EL (cell line): ENCODE results near the gene CFAP20DC.
A peak's percentile ranks its signal among the peaks of the same experiment; 100 is the strongest.

Source experiments
- DNase-seq: peaks from one replicate; pipeline ENCODE4 v3.0.0-alpha.2; 2016

Gene CFAP20DC

GRCh38 chr3:58798312-58798711 is 251.5 kb downstream of the CFAP20DC start:
- DNase-seq, result no peak

DNA sequence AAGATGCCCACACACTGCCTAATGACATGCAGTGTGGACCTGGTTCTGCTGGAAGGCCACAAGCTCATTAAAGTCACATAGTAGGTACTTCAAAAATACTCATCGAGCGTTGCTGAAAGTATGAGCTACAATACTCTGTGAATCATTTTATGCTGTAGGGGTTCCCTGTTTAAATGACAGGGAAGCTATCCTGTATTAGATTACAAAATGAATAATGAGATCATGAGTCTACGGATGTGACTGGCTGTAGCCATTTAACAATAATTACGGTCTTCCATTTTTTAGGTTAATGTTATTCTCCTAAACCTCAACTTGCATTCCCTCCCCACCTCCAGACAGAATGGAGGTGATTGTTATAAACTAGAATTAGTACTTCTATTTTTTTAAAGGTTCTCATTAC is 255.1 kb downstream of the CFAP20DC start:
- no peak for DNase-seq

DNA sequence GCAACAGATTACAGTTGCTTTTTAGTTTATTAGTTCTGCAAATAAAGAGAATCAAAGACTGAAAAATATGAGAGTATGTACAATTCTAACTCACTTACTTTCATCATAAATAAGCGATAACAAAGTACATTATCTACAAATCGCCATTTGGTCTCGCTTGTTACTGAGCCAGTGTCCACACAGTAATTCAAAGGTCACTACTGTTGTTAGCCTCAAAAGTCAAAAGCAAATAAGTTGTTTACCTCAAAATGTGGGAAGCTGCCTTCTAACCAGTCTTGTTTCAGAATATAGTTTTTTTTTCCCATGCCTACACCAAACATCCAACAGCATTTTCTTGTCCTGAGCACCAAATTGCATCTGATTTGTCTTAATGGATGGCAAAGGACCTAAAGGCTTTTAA is 255.9 kb downstream of the CFAP20DC start:
- no peak for DNase-seq

DNA sequence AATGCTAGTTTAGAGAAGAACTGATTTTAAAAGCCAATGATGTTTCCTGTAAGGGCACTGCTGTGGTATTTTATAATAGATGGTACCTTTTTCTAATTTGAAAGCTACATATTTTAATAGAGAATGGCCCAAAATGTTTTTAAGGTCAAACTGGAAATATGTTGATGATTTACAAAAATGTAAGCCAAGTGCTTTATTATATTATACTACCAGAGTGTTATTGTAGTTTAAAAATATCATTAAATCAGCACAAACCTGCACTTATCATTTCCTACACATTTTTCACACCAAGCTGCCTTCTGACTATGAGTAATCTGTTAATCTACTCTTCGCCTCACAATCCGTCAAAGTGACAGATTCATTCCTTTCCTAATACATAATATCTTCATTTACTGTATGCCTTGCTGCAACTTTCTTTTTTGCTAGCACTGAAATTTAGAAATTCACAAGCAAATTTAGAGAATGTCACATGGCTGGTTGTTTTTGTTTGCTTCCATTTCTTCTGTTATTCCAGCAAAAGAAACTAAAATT is 256.8 kb downstream of the CFAP20DC start:
- peak; percentile 33 for DNase-seq

- DNase-seq, result no peak
Measured at GRCh38 chr3:58789385-58789784, 260.4 kb downstream of the CFAP20DC start.

DNA sequence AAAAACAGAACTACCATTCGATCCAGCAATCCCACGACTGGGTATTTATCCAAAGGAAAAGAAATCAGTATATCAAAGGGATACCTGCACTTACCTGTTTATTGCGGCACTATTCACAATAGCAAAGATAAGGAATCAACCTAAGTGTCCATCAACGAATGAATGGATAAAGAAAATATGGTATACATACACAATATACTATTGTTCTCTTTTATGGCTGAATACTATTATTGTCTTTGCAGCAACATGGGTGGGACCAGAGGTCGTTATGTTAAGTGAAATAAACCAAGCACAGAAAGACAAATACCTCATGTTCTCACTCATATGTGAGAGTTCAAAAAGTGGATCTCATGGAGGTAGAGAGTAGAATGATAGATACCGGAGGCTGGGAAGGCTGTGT is 264.9 kb downstream of the CFAP20DC start:
- no peak for DNase-seq

GRCh38 chr3:58784425-58784824 is 265.4 kb downstream of the CFAP20DC start:
- DNase-seq, result no peak

DNA sequence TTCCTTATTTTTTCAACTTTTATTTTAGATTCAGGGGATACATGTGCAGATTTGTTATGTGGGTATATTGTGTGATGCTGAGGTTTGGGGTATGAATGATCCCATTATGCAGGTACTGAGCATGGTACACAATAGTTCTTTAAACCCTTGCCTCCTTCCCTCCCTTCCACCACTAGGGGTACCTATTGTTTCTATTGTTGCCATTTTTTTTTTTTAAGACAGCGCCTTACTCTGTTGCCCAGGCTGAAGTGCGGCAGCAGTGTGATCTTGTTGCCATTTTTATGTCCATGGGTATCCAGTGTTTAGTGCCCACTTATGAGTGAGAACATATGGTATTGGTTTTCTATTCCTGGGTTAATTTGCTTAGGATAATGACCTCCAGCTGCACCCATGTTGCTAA is 266.0 kb downstream of the CFAP20DC start:
- no peak for DNase-seq

DNA sequence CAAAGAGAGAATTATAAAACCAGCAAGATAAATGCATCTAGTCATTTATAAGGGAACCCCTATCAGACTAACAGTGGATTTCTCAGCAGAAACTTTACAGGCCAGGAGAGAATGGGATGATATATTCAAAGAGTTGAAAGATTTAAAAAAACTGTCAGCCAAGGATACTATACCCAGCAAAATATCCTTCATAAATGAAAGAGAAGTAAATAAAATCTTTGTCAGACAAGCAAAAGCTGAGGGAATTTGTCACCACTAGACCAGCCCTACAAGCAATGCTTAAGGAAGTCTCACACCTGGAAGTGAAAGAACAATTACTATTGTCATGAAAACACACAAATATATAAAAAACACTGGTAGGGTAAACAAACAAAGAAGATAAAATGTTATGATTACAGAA is 269.9 kb downstream of the CFAP20DC start:
- DNase-seq, result no peak

DNA sequence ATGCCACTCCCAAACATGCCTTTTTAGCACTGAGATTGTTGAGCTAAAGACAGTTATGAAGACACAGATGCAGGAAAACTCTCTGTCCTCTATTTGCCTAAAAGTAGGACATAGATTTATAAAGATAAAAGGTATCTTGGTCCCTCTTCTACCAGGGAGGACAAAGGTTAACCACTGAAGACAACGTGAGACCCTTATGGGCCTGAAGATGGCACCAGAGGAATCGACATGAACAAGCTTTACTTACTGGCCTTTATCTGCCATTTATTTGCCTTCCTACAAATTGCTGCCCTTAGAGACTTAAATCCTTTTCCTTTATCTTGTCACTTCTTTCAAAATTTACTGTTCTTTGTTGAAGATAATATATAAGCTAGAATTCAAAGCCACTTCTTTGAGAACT is 273.6 kb downstream of the CFAP20DC start:
- DNase-seq, result no peak

DNA sequence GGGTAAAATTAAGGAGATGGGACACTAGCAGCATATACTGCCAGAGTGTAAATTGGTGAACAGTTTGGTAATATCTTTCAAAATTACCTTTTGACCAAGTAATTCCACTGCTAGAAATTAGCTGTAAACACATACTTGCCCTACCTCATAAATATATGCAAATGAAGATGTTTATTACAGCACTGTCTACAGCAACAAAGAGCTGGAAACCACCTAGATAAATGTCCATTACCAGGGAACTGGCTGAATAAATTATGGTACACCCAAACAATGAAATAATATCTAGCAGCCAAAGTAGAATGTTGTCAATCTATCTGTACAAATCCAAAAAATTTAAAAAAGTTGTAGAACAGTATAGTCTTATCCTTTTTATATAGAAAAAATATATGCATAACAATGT is 277.4 kb downstream of the CFAP20DC start:
- DNase-seq, result no peak

- DNase-seq, result no peak
Measured at GRCh38 chr3:58769065-58769464, 280.8 kb downstream of the CFAP20DC start.

GRCh38 chr3:58766587-58767282 is 283.1 kb downstream of the CFAP20DC start:
- DNase-seq, result no peak

- DNase-seq, result no peak
Measured at GRCh38 chr3:58755150-58755549, 294.7 kb downstream of the CFAP20DC start.

DNA sequence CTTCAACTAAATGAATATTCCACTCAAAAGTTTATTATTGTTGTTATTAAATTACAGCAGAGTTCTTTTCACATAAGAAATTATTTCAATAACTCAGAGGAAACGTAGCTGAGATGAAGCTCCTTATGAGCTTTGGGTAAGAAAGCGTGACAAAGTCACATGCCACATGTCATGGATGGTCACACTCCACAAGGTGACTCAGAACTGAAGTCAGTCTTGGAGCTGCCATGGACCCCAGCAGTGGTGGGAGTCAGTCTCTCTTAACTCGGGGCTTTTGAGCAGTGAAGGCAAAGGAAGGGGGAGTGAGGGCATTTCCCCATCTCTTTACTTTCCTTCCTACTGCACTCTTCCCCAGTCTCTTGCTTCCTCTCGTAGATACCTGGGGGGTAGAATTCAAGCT is 295.8 kb downstream of the CFAP20DC start:
- DNase-seq, result no peak

DNA sequence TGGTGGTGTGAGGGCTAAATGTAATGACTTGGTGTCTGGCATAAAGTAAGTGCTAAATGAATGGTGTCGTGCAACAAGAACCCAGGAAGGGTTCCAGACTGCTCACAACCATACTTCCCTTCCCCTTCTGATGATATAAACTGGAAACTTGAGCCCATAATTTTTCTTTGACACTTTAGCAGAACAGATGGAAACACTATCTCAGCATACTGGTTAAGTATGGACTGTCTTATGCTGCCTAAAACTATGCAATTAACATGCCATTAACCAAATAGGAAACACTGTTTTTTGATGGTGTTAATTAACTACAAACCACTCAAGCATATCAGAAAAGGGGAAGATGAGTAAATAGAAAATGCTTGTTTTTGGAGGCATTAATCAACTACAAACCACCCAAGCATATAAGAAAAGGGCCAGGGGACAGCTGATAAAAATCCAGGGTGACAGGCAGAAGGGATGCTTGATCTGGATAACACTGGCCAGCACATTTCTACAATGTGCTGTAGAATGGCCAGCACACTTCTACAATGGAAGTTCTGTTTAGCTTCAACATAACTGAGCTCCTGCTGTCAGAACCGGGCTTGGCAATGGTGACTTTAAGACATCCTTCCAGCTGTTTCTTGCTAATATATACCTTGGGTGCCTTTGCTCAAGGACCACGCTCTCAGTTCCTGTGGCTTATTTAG is 297.8 kb downstream of the CFAP20DC start:
- DNase-seq, result no peak

GRCh38 chr3:58751235-58751634 is 298.6 kb downstream of the CFAP20DC start:
- DNase-seq, result no peak

DNA sequence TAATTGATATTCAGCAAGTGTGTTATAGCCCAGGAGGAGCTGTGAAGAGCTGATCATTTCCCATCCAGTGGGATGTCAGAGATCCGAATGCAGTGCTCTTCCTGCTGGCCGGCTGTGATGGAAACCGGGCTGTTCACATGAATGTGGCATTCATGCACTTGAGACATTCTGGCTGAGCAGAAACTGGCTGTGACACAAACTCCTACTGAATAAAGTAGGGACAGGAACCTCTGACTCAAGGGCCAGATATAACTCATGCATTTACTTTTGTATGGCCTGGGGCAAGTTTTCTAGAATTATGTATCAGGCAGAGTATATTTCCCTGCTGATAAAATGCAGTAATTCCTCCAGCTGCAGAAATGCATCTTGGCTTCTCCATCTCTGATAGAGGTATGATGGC is 299.9 kb downstream of the CFAP20DC start:
- DNase-seq, result no peak

DNA sequence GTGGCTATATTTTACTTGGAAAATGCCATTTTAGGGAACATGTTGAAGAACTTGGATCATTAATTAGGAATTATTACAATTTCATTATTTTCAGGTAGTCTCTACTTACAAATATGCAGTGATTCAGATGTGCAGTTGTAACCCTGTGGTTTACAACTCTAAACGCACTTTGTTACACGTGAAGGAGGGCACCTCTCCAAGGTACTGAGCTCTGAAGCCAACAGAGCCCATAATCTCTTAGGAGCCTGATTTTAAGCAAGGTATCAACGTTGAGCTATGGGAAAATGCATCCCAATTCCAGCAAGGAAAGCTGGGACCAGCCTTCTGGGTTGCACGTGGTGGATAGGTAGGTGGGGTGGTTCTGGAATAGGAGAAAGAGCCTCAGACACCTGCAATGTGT is 301.8 kb downstream of the CFAP20DC start:
- no peak for DNase-seq

- no peak for DNase-seq
Measured at GRCh38 chr3:58746758-58747157, 303.1 kb downstream of the CFAP20DC start.

DNA sequence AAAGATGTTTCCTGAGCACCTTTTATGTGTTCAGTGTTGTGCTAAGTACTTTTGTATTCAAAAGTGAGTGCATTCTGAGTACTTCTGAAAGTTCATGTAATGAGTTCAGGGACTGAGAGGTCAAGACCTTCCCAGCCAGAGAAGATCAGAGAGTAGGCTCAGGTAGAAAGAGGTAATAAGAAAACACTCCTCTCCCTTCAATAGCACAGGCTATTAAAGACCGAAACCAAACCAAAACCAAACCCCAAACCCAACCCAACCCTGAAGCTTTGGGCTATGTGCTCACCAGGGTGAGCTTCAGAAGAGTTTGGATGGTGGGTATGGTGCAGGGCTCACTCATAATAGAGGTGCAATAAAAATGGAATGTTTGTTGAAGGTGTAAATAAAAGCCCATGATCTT is 306.5 kb downstream of the CFAP20DC start:
- no peak for DNase-seq

DNA sequence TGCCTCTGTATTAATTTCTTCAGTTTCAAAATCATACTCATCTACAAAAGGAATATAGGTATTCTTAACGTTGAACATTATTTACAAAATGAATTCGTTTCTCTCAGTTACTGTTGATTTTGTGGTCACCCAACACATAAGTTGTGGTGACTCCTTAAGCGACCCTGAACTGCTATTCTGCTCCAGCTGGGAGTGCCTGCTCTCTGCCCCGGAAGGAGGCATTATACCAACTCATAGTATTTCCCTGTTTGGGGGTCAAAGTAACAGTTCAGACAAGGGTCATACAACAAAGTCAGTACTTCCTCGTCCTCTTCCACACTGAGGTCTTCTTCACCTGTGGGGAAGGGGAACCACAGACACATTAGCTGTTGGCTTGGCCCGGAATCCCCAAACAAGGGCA is 307.6 kb downstream of the CFAP20DC start:
- DNase-seq, result no peak

DNA sequence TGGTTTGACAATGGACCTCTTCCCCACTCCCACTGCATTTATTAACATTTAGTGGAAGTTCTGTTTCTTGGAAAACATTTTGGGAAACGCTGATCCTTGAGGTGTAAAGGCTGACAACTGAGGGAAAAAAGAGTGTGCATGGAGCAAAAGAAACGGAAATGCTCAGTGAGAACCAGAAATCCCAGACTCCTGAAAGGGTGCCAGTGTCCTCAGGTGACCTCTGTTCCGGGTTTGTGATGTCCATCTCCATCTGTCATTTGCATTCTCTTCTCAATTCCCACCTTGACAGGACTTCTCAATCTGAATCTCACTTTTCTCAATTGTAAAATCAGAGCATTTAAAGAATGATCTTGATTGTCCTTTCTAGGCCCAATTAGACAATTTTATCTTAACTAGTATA is 312.2 kb downstream of the CFAP20DC start:
- no peak for DNase-seq

DNA sequence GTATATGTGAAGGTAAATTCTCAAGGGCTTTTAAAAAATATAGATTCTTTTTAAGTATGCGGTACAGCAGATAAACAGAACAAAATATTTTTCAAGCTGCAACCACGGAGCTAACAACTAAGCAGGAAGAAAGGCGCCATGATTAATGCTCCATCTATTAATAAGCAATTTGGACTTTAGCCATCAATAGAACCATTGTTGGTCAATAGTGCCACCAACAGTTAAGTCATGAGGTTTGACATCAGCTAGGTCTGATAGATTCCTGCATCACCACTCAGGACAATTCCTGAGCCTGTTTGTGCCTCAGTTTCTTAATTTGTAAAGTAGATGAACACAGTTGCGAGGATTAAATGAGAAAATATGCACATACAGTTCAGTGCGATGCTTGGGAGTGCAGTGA is 318.2 kb downstream of the CFAP20DC start:
- DNase-seq, result no peak

- DNase-seq, result no peak
Measured at GRCh38 chr3:58728723-58729122, 321.1 kb downstream of the CFAP20DC start.
